Neutrophil (primary cell): ENCODE results near the gene SCN4A.
"Not testable (repeated sequence)": the region's sequence is repeated elsewhere in the genome, so short reads cannot be mapped to it uniquely, and the experiment has no call there.

Source experiments
- H3K27ac ChIP-seq: fragments of 200-600 bp; sonication (generic); 2 replicates; pipeline ENCODE4 v1.5.1; 2016; ENCODE audit warnings: mild to moderate bottlenecking, moderate library complexity
- H3K27me3 ChIP-seq: fragments of 200-600 bp; sonication (generic); 2 replicates; pipeline ENCODE4 v1.6.0; 2016; ENCODE audit warnings: mild to moderate bottlenecking
- H3K36me3 ChIP-seq: fragments of 200-600 bp; sonication (generic); 2 replicates; pipeline ENCODE4 v1.5.1; 2017
- H3K4me1 ChIP-seq, 2 experiments: fragments of 200-600 bp in 1 of 2; sonication (generic) in 1 of 2; 1 replicate in 1 of 2; 2 replicates in 1 of 2; pipeline versions ENCODE4 v1.5.1 to v1.6.1; 2013 to 2016; ENCODE audit warnings: low read depth in 1 of 2, low read length in 1 of 2, mild to moderate bottlenecking in 1 of 2, moderate library complexity in 1 of 2; ENCODE audit not compliant: control insufficient read depth in 1 of 2, insufficient read depth in 1 of 2
- H3K4me3 ChIP-seq, 2 experiments: fragments of 200-600 bp in 1 of 2; sonication (generic) in 1 of 2; 1 replicate in 1 of 2; 2 replicates in 1 of 2; pipeline ENCODE4 v1.5.1; 2013 to 2016; ENCODE audit warnings: low read depth in 1 of 2, low read length in 1 of 2, mild to moderate bottlenecking in 1 of 2, moderate library complexity in 1 of 2
- H3K9me3 ChIP-seq: fragments of 200-600 bp; sonication (generic); 2 replicates; pipeline ENCODE4 v1.5.1; 2016
- TF ChIP-seq, protein P1 (sequence below): fragments of 200-600 bp; sonication (generic); IDR thresholded peaks from 2 replicates; pipeline ENCODE4 v1.5.1; 2016; ENCODE audit warnings: antibody characterized with exemption

SCN4A gene

DNA sequence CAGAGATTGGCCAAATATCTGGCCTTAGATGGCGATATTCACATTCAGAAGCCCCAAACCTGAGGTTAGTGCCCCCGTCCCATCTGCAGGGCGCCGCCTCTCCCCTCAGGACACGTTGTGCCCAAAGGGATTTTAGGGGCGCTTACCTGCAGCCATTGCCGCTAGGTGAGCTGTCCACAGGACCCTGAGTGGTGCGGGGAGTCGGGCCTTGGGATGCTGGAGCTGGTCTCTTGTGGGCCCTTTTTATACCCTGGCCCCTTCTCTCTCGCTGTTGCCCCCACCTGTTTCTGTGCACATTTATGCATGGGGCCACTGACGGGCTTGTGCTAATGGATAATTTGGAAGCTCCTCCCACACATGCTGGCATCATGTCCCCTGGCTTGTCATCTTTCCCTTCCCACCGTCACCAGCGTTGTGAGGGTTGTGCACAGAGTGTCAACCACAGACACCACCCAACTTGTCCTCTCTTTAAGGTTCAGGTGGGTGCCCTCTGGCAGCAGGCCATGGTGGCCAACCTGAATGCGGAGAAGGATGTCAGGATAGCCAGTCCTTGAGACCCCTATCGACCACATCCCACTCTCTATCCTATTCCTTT, 61.6 kb downstream of the SCN4A start, which contains the start of gene CSHL1:
TSS of gene CSHL1 (minus strand) at position 218 of the 595 bp plus-strand sequence. CDS start at position 156, 62 bp downstream.
- TF ChIP-seq, protein P1, sequence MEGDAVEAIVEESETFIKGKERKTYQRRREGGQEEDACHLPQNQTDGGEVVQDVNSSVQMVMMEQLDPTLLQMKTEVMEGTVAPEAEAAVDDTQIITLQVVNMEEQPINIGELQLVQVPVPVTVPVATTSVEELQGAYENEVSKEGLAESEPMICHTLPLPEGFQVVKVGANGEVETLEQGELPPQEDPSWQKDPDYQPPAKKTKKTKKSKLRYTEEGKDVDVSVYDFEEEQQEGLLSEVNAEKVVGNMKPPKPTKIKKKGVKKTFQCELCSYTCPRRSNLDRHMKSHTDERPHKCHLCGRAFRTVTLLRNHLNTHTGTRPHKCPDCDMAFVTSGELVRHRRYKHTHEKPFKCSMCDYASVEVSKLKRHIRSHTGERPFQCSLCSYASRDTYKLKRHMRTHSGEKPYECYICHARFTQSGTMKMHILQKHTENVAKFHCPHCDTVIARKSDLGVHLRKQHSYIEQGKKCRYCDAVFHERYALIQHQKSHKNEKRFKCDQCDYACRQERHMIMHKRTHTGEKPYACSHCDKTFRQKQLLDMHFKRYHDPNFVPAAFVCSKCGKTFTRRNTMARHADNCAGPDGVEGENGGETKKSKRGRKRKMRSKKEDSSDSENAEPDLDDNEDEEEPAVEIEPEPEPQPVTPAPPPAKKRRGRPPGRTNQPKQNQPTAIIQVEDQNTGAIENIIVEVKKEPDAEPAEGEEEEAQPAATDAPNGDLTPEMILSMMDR = no peak
- no peaks in the 10 kb centered on the region for H3K9me3 ChIP-seq
- H3K36me3 ChIP-seq = no peaks in the 10 kb centered on the region
- no peak within 1 kb of the TSS for H3K4me3 ChIP-seq
- H3K27ac ChIP-seq = no peak within 1 kb of the TSS
- no peaks in the 10 kb centered on the region for H3K27me3 ChIP-seq
- no peaks in the 10 kb centered on the region for H3K4me1 ChIP-seq

DNA sequence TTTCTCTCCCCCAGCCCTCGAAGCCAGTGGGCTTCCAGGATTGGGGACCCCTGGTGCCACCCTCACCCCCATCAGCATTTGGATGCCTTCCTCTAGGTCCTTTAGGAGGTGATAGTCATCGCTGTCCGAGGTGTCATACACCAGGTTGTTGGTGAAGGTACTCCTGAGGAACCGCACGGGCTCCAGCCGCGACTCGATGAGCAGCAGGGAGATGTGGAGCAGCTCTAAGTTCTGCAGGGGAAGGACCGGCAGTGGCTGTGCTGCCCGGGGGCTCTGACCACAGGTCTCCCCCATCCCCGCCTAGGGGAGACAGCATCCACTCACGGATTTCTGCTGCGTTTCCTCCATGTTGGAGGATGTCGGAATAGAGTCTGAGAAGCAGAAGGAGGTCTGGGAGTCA, 62.6 kb downstream of the SCN4A start:
- Histone ChIP-seq H3K27me3 (no peaks in the 10 kb centered on the region), H3K9me3 (no peaks in the 10 kb centered on the region), H3K36me3 (no peaks in the 10 kb centered on the region), H3K27ac (no peak overlapping the region), H3K4me3 (no peak overlapping the region), H3K4me1 (no peaks in the 10 kb centered on the region)
- TF ChIP-seq, protein P1 = no peak

DNA sequence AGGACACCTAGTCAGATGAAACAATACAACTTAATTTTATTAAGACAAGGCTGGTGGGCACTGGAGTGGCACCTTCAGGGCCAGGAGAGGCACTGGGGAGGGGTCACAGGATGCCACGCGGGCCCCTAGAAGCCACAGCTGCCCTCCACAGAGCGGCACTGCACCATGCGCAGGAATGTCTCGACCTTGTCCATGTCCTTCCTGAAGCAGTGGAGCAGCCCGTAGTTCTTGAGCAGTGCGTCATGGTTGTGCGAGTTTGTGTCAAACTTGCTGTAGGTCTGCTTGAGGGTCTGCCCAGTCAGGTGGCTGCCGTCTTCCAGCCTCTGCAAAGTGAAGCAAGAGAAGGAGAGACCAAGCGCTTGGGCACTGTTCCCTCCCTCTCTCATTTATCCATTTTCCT, 63.1 kb downstream of the SCN4A start:
- not testable (repeated sequence) for H3K4me1 ChIP-seq, H3K9me3 ChIP-seq, H3K27me3 ChIP-seq, H3K27ac ChIP-seq, H3K36me3 ChIP-seq, H3K4me3 ChIP-seq

DNA sequence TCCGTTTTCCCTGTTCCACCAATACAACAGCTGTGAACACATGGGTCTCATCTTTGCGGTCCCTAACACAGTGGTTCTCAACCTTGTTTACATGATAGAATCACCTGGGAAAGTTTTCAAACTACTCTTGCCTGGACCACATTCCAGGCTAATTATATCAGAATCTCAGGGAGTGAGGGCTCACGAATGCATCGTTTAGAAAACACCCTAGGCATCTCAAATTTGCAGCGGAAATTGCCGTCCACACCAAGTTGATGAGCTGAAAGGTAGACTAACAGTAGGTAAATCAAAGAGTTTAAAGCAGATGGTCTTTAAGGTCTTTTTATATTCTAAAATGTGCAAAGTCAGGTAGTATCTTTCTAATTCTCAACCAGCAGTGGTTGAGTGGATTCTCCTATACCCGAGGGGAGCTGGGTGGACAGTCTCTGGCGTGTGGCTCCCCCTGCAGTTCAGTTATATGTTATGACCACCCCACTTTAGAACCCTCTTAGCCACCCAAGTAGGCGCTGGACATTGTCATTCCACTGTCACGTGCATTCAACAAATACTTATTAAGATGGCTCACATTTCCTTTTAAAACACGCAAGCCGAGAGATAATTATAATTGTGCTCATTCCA, 65.4 kb downstream of the SCN4A start:
- H3K9me3 ChIP-seq, H3K4me3 ChIP-seq, H3K27ac ChIP-seq, H3K4me1 ChIP-seq, H3K36me3 ChIP-seq, H3K27me3 ChIP-seq: not testable (repeated sequence)

DNA sequence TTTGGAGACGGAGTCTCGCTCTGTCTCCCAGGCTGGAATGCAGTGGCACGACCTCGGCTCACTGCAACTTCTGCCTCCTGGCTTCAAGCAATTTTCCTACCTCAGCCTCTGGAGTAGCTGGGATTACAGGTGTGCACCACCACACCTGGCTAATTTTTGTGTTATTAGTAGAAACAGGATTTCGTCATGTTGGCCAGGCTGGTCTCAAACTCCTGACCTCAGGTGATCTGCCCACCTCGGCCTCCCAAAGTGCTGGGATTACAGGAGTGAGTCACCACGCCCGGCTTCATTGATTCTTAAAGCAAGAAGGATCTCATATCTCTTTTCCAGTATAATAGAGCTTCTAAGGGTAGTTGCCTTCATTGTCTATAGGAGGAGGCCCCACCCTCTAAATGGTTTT, 67.9 kb downstream of the SCN4A start:
- not testable (repeated sequence) for H3K9me3 ChIP-seq, H3K27me3 ChIP-seq, H3K36me3 ChIP-seq, H3K4me3 ChIP-seq, H3K27ac ChIP-seq, H3K4me1 ChIP-seq

DNA sequence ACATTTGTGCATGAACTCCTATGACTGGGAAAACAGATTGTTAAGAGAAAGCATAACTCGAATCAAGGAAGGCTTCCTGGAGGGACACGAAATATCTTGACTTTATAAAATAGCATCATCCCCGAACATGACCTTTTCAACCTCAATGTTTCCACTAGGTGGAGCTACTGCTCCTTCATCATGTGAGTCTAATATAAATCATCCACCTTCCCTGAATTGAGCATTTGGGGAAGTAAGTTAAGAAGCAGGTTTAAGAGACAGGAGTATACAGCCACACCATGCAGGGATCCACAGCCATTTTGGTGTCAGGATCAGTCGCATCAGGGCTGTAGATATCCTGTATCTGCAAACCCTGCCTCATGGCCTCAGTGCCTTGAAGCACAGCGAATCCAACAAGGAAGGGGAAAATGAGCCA, 68.9 kb downstream of the SCN4A start:
- H3K4me3 ChIP-seq, H3K27ac ChIP-seq, H3K36me3 ChIP-seq, H3K4me1 ChIP-seq, H3K9me3 ChIP-seq, H3K27me3 ChIP-seq: not testable (repeated sequence)

DNA sequence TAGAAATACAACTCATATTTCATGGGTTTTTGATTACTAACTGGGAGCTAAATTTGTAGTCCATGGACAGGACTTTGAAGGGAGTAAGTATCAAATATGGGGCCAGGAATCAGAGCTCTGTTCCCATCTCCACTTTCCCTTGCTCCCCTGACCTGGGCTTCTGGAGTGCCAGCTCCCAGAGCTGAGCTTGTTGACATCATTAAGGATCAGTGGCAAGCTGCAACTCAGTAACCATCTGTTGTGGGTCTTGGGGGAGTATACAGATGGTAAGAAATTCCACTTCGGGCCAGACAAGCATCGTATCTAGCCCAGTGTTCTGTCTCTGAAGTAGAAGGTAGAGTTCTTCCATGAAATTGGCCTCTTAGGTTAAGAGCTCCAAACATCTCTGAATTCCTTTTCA, 70.7 kb downstream of the SCN4A start:
- not testable (repeated sequence) for H3K9me3 ChIP-seq, H3K27me3 ChIP-seq, H3K4me1 ChIP-seq, H3K36me3 ChIP-seq, H3K27ac ChIP-seq, H3K4me3 ChIP-seq

DNA sequence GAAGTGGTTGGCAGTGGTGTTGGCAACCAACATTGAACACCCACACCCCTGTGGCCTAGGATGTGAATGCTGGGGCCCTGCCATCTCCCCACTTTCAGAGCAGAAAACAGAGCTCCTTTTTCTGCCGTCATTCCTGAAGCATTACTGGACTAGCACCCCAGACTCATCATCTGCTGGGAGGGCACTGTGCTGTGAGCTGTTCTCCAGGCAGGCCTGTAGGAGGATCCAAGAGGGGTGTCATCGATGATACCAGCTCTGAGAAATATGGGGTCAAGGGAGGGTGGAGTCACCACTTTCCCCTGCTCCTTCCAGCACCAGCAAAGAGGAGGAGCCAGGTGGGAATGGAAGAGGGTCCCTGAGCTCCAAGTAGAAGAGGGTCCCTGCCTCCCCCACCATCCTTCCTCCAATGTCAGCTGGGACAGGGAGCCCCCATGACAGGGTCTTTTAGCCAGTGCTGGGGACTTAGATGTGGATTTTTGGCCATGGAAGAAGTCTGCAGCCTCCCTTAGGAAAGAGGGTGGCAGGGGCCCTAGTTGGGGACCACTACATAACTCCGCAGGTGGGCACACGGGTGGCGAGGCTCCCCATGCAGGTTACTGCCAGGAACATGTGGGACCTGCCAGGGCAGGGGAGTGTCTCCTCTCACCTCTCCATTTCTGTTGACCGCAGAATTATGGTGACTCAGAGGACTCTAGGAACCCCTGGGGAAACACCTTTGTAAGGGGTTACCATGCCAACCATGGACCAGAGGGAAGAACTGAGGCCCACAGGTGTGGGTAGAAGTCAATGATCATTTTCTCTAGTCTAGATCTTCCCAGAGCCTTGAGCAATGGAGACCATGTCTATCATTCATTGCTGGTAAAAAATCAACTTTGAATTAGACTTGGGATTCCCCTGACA, 73.6 kb downstream of the SCN4A start:
- not testable (repeated sequence) for H3K4me1 ChIP-seq, H3K27me3 ChIP-seq, H3K27ac ChIP-seq, H3K36me3 ChIP-seq, H3K9me3 ChIP-seq, H3K4me3 ChIP-seq

DNA sequence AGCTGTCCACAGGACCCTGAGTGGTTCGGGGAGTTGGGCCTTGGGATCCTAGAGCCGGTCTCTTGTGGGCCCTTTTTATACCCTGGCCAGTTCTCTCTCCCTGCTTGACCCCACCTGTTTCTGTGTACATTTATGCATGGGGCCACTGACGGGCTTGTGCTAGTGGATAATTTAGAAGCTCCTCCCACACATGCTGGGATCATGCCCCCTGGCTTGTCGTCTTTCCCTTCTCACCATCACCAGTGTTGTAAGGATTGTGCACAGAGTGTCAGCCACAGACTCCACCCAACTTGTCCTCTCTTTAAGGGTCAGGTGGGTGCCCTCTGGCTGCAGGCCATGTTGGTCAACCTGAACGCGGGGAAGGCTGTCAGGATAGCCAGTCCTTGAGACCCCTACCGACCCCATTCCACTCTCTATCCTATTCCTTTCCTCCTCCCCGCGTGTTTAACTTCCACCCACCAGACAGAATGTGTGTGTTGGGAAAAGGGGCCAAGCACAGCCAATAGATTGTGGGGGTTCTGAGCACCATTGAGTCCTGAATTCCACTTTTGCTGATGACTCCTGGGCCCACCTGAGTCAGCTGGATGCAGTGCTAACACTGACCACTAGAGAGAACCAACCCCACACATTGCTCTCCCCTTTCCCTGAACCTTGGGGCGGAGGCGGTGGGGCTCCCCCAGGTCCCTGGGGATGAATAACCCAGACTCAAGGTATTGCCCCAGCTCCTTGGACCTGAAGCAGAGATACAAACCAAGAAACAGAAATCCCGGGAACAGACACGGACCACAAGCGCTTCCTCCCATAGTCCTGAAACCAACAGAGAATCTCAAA, 76.0 kb downstream of the SCN4A start, which contains the start of gene CSH1:
TSS of gene CSH1 (minus strand) at position 51 of the 831 bp plus-strand sequence. CDS start 63 bp downstream, outside the sequence.
- H3K27ac ChIP-seq, H3K4me1 ChIP-seq, H3K4me3 ChIP-seq, H3K36me3 ChIP-seq, H3K27me3 ChIP-seq, H3K9me3 ChIP-seq: not testable (repeated sequence)

DNA sequence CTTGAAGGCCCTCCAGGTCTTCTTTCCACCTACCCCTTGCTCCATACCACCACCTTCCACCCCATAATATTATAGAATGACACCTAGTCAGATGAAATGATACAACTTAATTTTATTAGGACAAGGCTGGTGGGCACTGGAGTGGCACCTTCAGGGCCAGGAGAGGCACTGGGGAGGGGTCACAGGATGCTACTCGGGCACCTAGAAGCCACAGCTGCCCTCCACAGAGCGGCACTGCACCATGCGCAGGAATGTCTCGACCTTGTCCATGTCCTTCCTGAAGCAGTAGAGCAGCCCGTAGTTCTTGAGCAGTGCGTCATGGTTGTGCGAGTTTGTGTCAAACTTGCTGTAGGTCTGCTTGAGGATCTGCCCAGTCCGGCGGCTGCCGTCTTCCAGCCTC, 77.9 kb downstream of the SCN4A start:
- not testable (repeated sequence) for H3K36me3 ChIP-seq, H3K27me3 ChIP-seq, H3K27ac ChIP-seq, H3K9me3 ChIP-seq, H3K4me1 ChIP-seq, H3K4me3 ChIP-seq

DNA sequence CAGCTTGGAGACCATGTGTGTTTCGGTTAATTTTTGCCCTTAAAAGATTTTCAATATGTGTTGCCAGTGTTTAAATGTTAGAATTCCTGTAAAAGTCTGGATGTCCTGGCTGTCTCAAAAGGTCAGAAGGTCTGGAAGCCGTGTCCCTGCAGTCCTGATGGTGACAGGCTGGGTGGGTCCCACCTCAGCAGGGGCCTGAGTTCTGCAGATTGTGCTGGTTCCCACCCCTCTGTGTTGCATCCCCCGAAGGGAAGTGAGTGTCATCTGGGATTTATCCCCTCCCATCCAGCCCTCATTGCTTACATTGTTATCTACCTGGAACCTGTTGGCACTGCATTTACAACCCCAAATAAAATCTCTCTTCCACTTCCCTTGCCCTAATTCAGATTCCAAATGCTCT, 78.7 kb downstream of the SCN4A start:
- H3K27me3 ChIP-seq, H3K36me3 ChIP-seq, H3K4me1 ChIP-seq, H3K4me3 ChIP-seq, H3K9me3 ChIP-seq, H3K27ac ChIP-seq: not testable (repeated sequence)
